ENCODE results near the gene KCTD21.
A peak's percentile ranks its signal among the peaks of the same experiment; 100 is the strongest.

The KCTD21 gene

GRCh38 chr11:78170874-78171549 lies 17.4 kb downstream of the KCTD21 start:
- no peak for DNase-seq

- no peak for DNase-seq
These were observed 18.0 kb downstream of the KCTD21 start for GRCh38 chr11:78170413-78170812.

- no peak for DNase-seq
These were observed 19.6 kb downstream of the KCTD21 start for GRCh38 chr11:78168539-78169477.

GRCh38 chr11:78166855-78167469 lies 21.5 kb downstream of the KCTD21 start:
- DNase-seq: no peak

GRCh38 chr11:78164471-78164870 lies 24.0 kb downstream of the KCTD21 start:
- DNase-seq: no peak

GRCh38 chr11:78163828-78164227 lies 24.6 kb downstream of the KCTD21 start:
- no peak for DNase-seq

GRCh38 chr11:78161962-78162371 lies 26.5 kb downstream of the KCTD21 start:
- DNase-seq: no peak

GRCh38 chr11:78161346-78161745 lies 27.1 kb downstream of the KCTD21 start:
- no peak for DNase-seq

- no peak for DNase-seq
These were observed 27.9 kb downstream of the KCTD21 start for GRCh38 chr11:78160557-78160956.

- DNase-seq: no peak
These were observed 29.3 kb downstream of the KCTD21 start for GRCh38 chr11:78158987-78159652.

- no peak for DNase-seq
These were observed 32.1 kb downstream of the KCTD21 start for GRCh38 chr11:78156127-78156844.

GRCh38 chr11:78151804-78152203 lies 36.6 kb downstream of the KCTD21 start:
- DNase-seq: no peak

- no peak for DNase-seq
These were observed 37.7 kb downstream of the KCTD21 start for GRCh38 chr11:78150754-78151153.

- DNase-seq: no peak
These were observed 38.1 kb downstream of the KCTD21 start for GRCh38 chr11:78150346-78150745.

- DNase-seq: no peak
These were observed 38.8 kb downstream of the KCTD21 start for GRCh38 chr11:78149646-78150045.

GRCh38 chr11:78147807-78148206 lies 40.6 kb downstream of the KCTD21 start:
- DNase-seq: no peak

- DNase-seq: no peak
These were observed 42.9 kb downstream of the KCTD21 start for GRCh38 chr11:78145511-78146025.

- DNase-seq: no peak
These were observed 47.9 kb downstream of the KCTD21 start for GRCh38 chr11:78140392-78141077.

GRCh38 chr11:78139422-78140391 lies 48.7 kb downstream of the KCTD21 start, which contains the start of gene ALG8:
ALG8 (minus strand) TSS chr11:78139626; CDS start chr11:78139588, 38 bp downstream.
- peak; percentile 97 for DNase-seq

All from CD4-positive, alpha-beta T cell treated with Interleukin-17A for 1 hour (primary cell).